Measurements from ENCODE around the gene RNF130. TPM values are rescaled to one million over a fixed set of nuclear protein-coding genes. Genes with fewer than 3 reads are reported as not detected.
A peak's percentile ranks its signal among the peaks of the same experiment; 100 is the strongest.
"Not testable (repeated sequence)": the region's sequence is repeated elsewhere in the genome, so short reads cannot be mapped to it uniquely, and the experiment has no call there.

RNF130 gene
- total and polyA plus RNA-seq, 7 experiments from 2014 or later, result 3.6 to 76.3 (median 21.0) TPM

DNA sequence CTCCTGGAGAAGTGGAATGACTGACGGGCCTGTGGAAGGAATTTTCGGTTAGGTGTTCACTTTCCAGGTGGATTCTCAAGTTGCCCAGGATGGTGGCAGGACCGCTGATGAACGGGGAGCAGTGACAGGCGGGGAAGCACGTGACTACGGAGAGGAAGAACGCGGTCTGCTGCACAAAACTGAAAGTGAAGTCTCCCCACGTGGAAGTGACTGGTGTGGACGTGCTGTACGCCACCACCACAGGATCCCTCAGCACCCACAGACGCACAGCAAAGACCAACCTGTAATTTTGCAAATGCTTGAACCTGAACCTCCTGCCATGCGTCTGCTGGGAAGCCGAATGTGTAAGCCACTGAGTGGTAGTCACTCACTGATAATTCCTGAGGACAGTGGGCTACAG is 51.4 kb downstream of the RNF130 start:
- intact Hi-C loops (cut with micrococcal nuclease), result no loop called here
- peak overlapping the region in 1 of 9 donors; percentile 74 for H3K27ac Mint-ChIP-seq

DNA sequence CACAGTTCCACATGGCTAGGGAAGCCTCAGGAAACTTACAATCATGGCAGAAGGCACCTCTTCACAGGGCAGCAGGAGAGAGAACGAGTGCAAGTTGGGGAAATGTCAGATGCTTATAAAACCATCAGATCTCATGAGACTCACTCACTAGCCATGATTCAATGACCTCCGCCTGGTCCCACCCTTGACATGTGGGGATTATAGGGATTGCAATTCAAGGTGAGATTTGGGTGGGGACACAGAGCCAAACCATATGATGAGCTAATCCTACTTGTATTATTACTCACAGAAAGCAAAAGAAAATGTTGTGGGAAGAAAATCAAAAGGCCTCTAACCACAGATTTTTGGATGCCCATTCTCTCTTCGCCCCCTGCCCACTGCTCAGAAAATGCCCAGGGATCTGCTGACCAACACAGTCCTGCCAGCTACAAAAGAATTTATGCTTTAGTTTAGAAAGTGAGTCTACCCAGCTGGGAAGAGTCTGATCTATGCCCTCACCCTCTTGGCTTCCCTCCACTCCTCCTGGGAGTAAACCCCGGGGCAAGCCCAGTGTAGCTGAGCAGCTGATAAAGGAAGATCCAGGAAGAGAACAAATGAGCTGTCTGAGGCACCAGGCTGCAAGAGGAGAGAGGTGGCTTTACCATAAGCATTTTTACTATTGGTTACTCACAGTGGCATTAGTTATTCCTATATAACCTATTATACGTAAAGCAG is 53.1 kb downstream of the RNF130 start:
- Histone ChIP-seq H3K9me3 (ENCODE audit: control insufficient read depth in 2 of 3, low read length in 3 of 3) (no peaks in the 10 kb centered on the region), H3K27me3 (ENCODE audit: control insufficient read depth in 2 of 2, insufficient read depth in 2 of 2, low read length in 2 of 2) (no peaks in the 10 kb centered on the region), H3K36me3 (ENCODE audit: control insufficient read depth in 2 of 3, insufficient read depth in 3 of 3, low read length in 3 of 3) (no peaks in the 10 kb centered on the region), H3K4me1 (ENCODE audit: control insufficient read depth in 2 of 2, insufficient read depth in 2 of 2, low read length in 2 of 2) (no peaks in the 10 kb centered on the region), H3K4me3 (ENCODE audit: low read length) (no peak overlapping the region), H3K27ac (ENCODE audit: low read depth, low read length) (no peak overlapping the region)
- ChIA-PET CTCF (interaction anchor here (0.5 kb wide), 1 partner anchor 95 kb away, joined by 4 read pairs; no protein-coding TSS in a partner anchor), POLR2A (no interaction called here)
- Mint-ChIP-seq H3K9me3 (peaks cover 0 to 7% (median 2%) of the 10 kb centered on the region in 11 donors), H3K4me1 (peaks cover 0 to 2% (median 0%) of the 10 kb centered on the region in 7 donors), H3K27me3 (no peaks in the 10 kb centered on the region), H3K36me3 (peaks cover 0 to 50% (median 43%) of the 10 kb centered on the region in 5 donors), H3K4me3 (no peak overlapping the region), H3K27ac (no peak overlapping the region)
- DNase-seq (no peak), ATAC-seq (no peak)
- intact Hi-C loops (cut with micrococcal nuclease), result no loop called here

More for the DNA sequence above, 51.4 kb downstream of the RNF130 start:
- H3K9me3 ChIP-seq (ENCODE audit: control insufficient read depth in 2 of 3, low read length in 3 of 3), result no peaks in the 10 kb centered on the region
- ATAC-seq (peak; percentile 34), DNase-seq (no peak)
- no peaks in the 10 kb centered on the region for H3K36me3 ChIP-seq (ENCODE audit: control insufficient read depth in 2 of 3, insufficient read depth in 3 of 3, low read length in 3 of 3)
- Mint-ChIP-seq H3K4me1 (peaks cover 0 to 6% (median 0%) of the 10 kb centered on the region in 7 donors), H3K36me3 (peaks cover 0 to 59% (median 53%) of the 10 kb centered on the region in 5 donors), H3K4me3 (no peak overlapping the region), H3K27me3 (no peaks in the 10 kb centered on the region), H3K9me3 (peaks cover 0 to 7% (median 2%) of the 10 kb centered on the region in 11 donors)
- H3K4me1 ChIP-seq (ENCODE audit: control insufficient read depth in 2 of 2, insufficient read depth in 2 of 2, low read length in 2 of 2), result no peaks in the 10 kb centered on the region
- CTCF ChIA-PET, result no interaction called here
- no peaks in the 10 kb centered on the region for H3K27me3 ChIP-seq (ENCODE audit: control insufficient read depth in 2 of 2, insufficient read depth in 2 of 2, low read length in 2 of 2)
- POLR2A ChIA-PET, result no interaction called here
- H3K27ac ChIP-seq (ENCODE audit: low read depth, low read length), result no peak overlapping the region
- H3K4me3 ChIP-seq (ENCODE audit: low read length), result no peak overlapping the region

DNA sequence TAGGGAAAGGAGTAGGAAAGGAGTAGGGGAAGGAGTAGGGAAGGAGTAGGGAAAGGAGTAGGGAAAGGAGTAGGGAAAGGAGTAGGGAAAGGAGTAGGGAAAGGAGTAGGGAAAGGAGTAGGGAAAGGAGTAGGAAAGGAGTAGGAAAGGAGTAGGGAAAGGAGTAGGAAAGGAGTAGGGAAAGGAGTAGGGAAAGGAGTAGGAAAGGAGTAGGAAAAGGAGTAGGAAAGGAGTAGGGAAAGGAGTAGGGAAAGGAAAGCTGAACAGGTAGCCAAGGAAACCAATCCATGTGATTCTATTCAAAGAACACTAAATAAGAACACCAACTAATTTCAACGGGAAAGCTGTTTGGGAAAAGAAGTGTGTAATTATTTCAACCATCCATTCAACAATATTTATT is 56.0 kb downstream of the RNF130 start:
- POLR2A ChIA-PET; H3K4me1 ChIP-seq (ENCODE audit: control insufficient read depth in 2 of 2, insufficient read depth in 2 of 2, low read length in 2 of 2); H3K4me3 Mint-ChIP-seq; H3K4me1 Mint-ChIP-seq; H3K27ac Mint-ChIP-seq; ATAC-seq; H3K9me3 ChIP-seq (ENCODE audit: control insufficient read depth in 2 of 3, low read length in 3 of 3); CTCF ChIA-PET; H3K4me3 ChIP-seq (ENCODE audit: low read length); DNase-seq; intact Hi-C loops (cut with micrococcal nuclease); H3K36me3 ChIP-seq (ENCODE audit: control insufficient read depth in 2 of 3, insufficient read depth in 3 of 3, low read length in 3 of 3); H3K27ac ChIP-seq (ENCODE audit: low read depth, low read length); H3K9me3 Mint-ChIP-seq; H3K27me3 ChIP-seq (ENCODE audit: control insufficient read depth in 2 of 2, insufficient read depth in 2 of 2, low read length in 2 of 2); H3K27me3 Mint-ChIP-seq: not testable (repeated sequence)
- H3K36me3 Mint-ChIP-seq, result peaks cover 0 to 46% (median 26%) of the 10 kb centered on the region in 5 donors

DNA sequence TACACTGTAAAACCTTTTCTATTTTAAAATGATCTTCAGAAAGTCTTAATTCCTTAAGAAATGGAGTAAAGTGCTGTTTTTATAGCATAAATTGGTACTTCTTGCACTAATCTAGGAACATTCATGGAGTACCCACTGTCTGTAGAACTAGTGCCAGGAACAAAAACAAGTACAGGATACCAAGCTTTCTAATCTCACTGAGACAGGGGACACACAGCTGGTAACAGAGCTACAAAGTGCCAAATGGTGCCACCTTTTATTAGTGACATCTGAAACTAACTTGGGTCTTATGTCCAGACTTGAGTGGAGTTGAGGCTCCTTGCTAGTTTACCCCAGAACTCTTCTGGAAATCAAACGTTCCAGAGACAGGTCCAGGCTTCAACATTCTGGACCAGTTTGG is 57.9 kb downstream of the RNF130 start:
- CTCF ChIA-PET, result no interaction called here
- no peak for DNase-seq

DNA sequence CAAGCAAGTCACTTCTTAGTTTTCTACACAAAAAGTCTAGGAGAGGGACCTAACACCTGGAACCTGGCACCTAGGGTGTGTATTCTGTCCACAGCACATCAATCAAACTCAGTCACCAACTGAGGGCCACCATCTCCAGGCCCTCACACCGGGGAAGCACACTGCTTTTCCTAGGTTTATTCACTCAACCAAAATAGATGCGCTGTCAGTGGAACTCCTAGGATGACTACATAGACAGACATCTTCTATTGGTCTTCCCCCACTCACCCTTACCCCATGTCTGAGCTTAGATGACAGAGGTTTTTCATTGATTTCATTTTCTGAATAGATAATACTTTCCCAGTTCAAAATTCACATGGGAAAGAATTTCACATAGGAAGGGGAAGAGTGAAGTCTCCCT is 59.2 kb downstream of the RNF130 start:
- intact Hi-C loops (cut with micrococcal nuclease), result no loop called here
- H3K9me3 Mint-ChIP-seq, result peaks cover 0 to 1% (median 0%) of the 10 kb centered on the region in 11 donors
- CTCF ChIA-PET, result no interaction called here

More for the DNA sequence above, 57.9 kb downstream of the RNF130 start:
- Mint-ChIP-seq H3K9me3 (peaks cover 0 to 2% (median 0%) of the 10 kb centered on the region in 11 donors), H3K27ac (no peak overlapping the region), H3K27me3 (no peaks in the 10 kb centered on the region), H3K4me3 (no peak overlapping the region), H3K36me3 (peaks cover 0 to 32% (median 11%) of the 10 kb centered on the region in 5 donors), H3K4me1 (peaks cover 0 to 2% (median 0%) of the 10 kb centered on the region in 7 donors)
- POLR2A ChIA-PET, result no interaction called here
- ATAC-seq, result no peak
- Histone ChIP-seq H3K9me3 (ENCODE audit: control insufficient read depth in 2 of 3, low read length in 3 of 3) (no peaks in the 10 kb centered on the region), H3K36me3 (ENCODE audit: control insufficient read depth in 2 of 3, insufficient read depth in 3 of 3, low read length in 3 of 3) (no peaks in the 10 kb centered on the region), H3K4me3 (ENCODE audit: low read length) (no peak overlapping the region), H3K4me1 (ENCODE audit: control insufficient read depth in 2 of 2, insufficient read depth in 2 of 2, low read length in 2 of 2) (no peaks in the 10 kb centered on the region), H3K27me3 (ENCODE audit: control insufficient read depth in 2 of 2, insufficient read depth in 2 of 2, low read length in 2 of 2) (no peaks in the 10 kb centered on the region), H3K27ac (ENCODE audit: low read depth, low read length) (no peak overlapping the region)
- intact Hi-C loops (cut with micrococcal nuclease), result no loop called here

DNA sequence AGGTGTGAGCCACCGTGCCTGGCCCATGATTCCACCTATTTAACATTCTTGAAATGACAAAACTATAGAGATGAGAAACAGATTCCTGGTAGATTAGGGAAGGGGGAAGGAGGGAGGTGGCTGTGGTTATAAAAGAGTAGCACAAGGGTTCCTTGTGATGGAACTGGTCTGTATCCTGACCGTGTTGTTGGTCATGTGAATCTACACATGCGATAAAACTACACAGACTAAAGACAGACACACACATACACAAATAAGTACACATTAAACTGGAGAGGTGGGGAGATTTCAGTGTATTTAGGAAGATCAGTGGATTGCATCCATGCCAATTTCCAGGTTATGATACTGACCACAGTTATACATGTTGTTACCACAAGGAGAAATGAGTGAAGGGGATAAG is 60.9 kb downstream of the RNF130 start:
- POLR2A ChIA-PET, result no interaction called here
- Histone ChIP-seq H3K27ac (ENCODE audit: low read depth, low read length) (no peak overlapping the region), H3K9me3 (ENCODE audit: control insufficient read depth in 2 of 3, low read length in 3 of 3) (no peaks in the 10 kb centered on the region), H3K27me3 (ENCODE audit: control insufficient read depth in 2 of 2, insufficient read depth in 2 of 2, low read length in 2 of 2) (no peaks in the 10 kb centered on the region), H3K4me3 (ENCODE audit: low read length) (no peak overlapping the region), H3K36me3 (ENCODE audit: control insufficient read depth in 2 of 3, insufficient read depth in 3 of 3, low read length in 3 of 3) (no peaks in the 10 kb centered on the region), H3K4me1 (ENCODE audit: control insufficient read depth in 2 of 2, insufficient read depth in 2 of 2, low read length in 2 of 2) (peaks cover 0 to 6% of the 10 kb centered on the region in 2 donors)
- Mint-ChIP-seq H3K36me3 (peaks cover 0 to 29% (median 6%) of the 10 kb centered on the region in 5 donors), H3K9me3 (peaks cover 0 to 1% (median 0%) of the 10 kb centered on the region in 11 donors), H3K4me1 (peaks cover 0 to 20% (median 4%) of the 10 kb centered on the region in 7 donors), H3K27ac (no peak overlapping the region), H3K4me3 (no peak overlapping the region), H3K27me3 (no peaks in the 10 kb centered on the region)
- CTCF ChIA-PET, result no interaction called here
- ATAC-seq, result no peak
- intact Hi-C loops (cut with micrococcal nuclease), result no loop called here
- no peak for DNase-seq

More for the DNA sequence above, 59.2 kb downstream of the RNF130 start:
- Histone ChIP-seq H3K27me3 (ENCODE audit: control insufficient read depth in 2 of 2, insufficient read depth in 2 of 2, low read length in 2 of 2) (no peaks in the 10 kb centered on the region), H3K27ac (ENCODE audit: low read depth, low read length) (no peak overlapping the region), H3K9me3 (ENCODE audit: control insufficient read depth in 2 of 3, low read length in 3 of 3) (no peaks in the 10 kb centered on the region), H3K4me3 (ENCODE audit: low read length) (no peak overlapping the region), H3K36me3 (ENCODE audit: control insufficient read depth in 2 of 3, insufficient read depth in 3 of 3, low read length in 3 of 3) (no peaks in the 10 kb centered on the region), H3K4me1 (ENCODE audit: control insufficient read depth in 2 of 2, insufficient read depth in 2 of 2, low read length in 2 of 2) (peaks cover 0 to 1% of the 10 kb centered on the region in 2 donors)
- no peaks in the 10 kb centered on the region for H3K27me3 Mint-ChIP-seq
- peaks cover 0 to 33% (median 6%) of the 10 kb centered on the region in 5 donors for H3K36me3 Mint-ChIP-seq
- H3K4me1 Mint-ChIP-seq, result peaks cover 0 to 10% (median 4%) of the 10 kb centered on the region in 7 donors
- H3K4me3 Mint-ChIP-seq, result no peak overlapping the region
- POLR2A ChIA-PET, result no interaction called here
- no peak overlapping the region for H3K27ac Mint-ChIP-seq
- no peak for ATAC-seq
- no peak for DNase-seq

DNA sequence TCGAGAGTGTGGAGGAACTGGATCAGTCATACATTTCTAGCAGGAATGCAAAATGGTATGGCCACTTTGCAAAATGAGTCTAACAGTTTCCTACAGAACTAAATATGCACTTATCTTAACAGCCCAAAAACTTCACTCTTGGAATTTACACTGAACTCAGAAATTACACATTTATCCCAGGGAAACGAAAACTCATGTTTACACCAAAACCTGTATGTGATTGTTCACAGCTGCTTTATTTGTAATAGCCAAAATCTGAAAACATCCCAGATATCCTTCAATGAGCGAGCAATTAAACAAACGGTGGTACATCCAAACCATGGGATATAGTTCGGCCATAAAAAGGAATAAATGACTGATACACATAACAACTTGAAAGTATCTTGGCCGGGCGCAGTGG is 62.0 kb downstream of the RNF130 start:
- H3K4me3 ChIP-seq (ENCODE audit: low read length), result no peak overlapping the region
- DNase-seq (no peak), ATAC-seq (no peak)
- H3K36me3 Mint-ChIP-seq, result peaks cover 0 to 32% (median 6%) of the 10 kb centered on the region in 5 donors
- no peaks in the 10 kb centered on the region for H3K27me3 ChIP-seq (ENCODE audit: control insufficient read depth in 2 of 2, insufficient read depth in 2 of 2, low read length in 2 of 2)
- intact Hi-C loops (cut with micrococcal nuclease), result no loop called here
- H3K36me3 ChIP-seq (ENCODE audit: control insufficient read depth in 2 of 3, insufficient read depth in 3 of 3, low read length in 3 of 3), result no peaks in the 10 kb centered on the region
- no peak overlapping the region for H3K27ac Mint-ChIP-seq
- H3K4me1 ChIP-seq (ENCODE audit: control insufficient read depth in 2 of 2, insufficient read depth in 2 of 2, low read length in 2 of 2), result peaks cover 0 to 6% of the 10 kb centered on the region in 2 donors
- CTCF ChIA-PET, result no interaction called here
- peaks cover 0 to 21% (median 4%) of the 10 kb centered on the region in 7 donors for H3K4me1 Mint-ChIP-seq
- H3K27ac ChIP-seq (ENCODE audit: low read depth, low read length), result no peak overlapping the region
- H3K9me3 Mint-ChIP-seq, result no peaks in the 10 kb centered on the region
- no peaks in the 10 kb centered on the region for H3K27me3 Mint-ChIP-seq
- POLR2A ChIA-PET, result no interaction called here
- no peaks in the 10 kb centered on the region for H3K9me3 ChIP-seq (ENCODE audit: control insufficient read depth in 2 of 3, low read length in 3 of 3)
- H3K4me3 Mint-ChIP-seq, result no peak overlapping the region
